EL (cell line): Measurements from ENCODE around the gene GFRA4.
A peak's percentile ranks its signal among the peaks of the same experiment; 100 is the strongest.
"Not testable (repeated sequence)": the region's sequence is repeated elsewhere in the genome, so short reads cannot be mapped to it uniquely, and the experiment has no call there.

ENCODE experiments used
- DNase-seq: peaks from one replicate; pipeline ENCODE4 v3.0.0-alpha.2; 2016

Gene GFRA4

DNA sequence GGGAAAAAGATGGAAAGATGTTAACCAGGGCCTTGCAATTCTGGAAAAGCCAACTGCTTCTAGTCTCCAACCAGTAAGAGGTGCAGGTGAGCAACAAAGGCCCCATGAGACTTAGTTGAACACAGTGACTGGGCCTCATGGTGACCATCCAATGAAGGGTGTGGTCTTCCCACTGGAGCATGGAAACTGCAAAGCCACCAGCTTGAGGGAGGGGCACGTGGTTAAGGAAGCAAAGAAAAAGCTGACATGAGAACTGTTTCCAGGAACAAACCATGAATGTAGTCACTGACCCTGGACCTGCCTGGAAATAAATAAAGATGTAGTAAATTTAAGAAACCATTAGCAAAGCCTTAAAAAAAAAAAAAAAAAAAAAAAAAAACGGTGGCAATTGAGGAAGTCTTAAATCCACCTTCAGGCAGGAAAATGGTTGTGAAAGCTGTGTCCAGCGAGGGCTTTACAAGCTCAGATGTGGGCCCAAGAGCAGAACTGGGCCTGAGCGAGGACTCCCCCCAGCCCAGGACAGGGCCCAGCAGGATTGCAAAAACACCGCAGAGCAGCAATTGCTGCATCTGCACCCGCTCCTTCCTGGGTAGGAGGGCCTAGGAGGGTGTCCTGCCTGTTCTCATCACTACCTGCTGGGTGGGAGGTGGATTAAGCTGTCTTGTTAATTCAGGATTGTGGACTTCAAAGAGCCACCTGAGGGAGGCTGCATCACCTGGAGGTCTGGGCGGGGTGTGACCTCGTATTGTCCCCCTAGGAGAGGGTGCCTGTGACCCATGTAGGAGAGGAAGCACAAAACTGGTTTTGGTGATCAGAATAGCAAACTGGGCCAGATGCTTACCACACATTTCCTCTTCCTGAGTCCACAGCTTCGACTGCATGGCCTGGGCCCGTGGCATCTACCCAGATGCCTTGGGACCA, 10.3 kb downstream of the GFRA4 start:
- DNase-seq, result no peak

DNA sequence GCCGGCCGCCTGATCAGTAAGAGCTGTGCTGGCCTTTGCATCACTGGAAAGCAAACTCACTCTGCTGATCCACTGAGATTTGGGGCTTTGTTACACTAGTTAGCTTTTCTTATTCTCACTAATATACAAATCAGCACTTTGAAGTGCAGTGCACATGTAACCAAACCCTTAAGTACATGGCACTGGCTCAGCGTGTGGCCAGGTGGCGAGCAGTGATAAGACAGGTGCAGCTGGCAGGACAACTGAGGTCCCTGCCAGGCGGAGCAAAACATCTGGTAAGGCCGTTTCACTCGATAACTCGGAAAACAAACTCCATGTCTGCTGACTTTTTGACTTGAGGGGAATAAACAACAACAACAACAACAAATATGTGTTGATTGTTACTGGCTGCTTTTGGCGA, 11.0 kb downstream of the GFRA4 start:
- DNase-seq, result no peak

DNA sequence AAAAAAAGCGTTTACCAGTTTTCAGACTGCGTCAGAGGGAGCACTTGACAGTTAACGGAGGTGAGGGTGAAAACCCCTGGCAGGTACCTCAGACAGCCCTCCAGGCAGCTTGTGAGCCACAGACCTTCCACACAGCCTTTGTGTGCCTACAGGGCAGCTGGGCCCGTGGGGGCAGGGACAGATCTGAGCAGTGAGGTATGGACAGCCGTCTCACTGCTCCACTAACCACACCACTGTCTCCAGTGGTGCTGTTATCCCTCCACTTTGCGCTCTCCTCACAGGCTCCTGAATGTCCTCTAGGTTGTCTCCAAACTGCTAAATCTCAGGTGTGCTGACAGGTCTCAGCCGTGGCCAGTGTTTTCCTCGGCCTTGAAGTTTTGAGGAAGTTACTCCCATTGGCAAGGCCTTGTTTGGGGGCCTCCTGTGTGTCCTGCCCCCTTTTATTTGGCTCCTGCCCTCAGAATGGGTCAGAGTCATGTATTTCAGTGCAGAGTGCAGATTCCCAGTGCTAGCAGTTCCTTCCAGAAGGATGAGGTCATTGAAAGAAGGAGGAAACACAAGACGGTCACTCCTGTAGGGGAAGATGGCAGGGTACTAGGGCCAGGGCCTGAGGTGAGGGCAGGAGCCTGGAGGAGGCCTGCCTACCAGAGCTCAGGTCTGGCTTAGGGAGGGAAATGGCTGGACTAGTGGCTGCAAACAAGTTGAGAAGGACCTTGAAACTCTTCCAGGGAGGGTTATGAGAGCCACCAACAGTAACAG, 11.8 kb downstream of the GFRA4 start:
- DNase-seq, result no peak

DNA sequence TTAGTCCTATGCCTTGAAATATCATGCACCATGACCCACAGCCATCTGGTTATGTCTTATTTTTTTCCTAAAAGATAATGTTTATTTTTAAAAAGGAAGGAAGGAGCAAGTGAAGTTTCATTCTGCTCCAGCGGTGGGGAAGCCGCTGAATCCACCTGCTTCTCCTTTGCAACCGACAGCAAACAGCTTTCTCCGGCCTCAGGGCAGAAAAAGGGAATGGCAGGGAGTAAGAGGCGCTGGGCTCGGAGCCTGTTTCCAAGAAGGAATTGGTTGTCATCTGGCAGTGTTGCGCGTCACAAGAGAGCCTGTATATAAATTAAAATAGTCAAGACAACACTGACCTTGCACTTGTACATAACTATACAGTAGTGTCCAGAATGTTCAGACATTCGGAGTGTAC, 14.2 kb downstream of the GFRA4 start:
- no peak for DNase-seq

DNA sequence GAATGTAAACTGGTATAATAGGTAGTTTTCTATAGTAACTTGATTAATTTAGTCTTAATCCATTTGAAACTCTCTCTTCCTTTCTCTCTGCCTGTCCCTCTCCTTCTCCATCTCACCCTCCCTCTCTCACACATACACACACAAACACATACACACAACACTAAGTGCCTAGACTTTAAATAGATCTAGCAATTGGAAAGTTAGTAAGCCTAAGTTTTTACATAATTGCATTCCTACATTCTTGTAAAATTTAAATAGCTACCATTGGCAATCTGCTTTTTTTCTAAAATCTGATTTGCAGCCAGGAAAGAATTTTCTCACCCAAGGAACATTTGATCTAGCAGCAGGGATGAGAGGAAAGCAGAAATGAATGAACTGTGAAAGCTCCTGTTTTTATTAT, 15.7 kb downstream of the GFRA4 start:
- no peak for DNase-seq

DNA sequence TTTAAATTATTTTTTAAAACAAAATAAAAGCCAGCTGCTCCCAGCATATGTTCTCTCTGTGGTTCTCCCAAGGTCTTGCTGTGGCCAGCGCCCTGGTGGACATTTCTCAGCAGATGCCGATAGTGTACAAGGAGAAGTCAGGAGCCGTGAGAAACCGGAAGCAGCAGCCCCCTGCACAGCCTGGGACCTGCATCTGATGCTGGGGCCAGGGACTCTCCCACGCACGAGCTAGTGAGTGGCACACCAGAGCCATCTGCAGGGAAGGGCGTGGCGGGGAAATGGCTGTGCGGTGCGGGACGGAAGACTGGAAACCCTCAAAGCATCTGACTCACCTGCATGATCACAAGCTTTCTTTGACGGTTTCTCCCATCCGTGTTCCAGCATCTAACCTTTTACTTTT, 16.5 kb downstream of the GFRA4 start:
- no peak for DNase-seq

DNA sequence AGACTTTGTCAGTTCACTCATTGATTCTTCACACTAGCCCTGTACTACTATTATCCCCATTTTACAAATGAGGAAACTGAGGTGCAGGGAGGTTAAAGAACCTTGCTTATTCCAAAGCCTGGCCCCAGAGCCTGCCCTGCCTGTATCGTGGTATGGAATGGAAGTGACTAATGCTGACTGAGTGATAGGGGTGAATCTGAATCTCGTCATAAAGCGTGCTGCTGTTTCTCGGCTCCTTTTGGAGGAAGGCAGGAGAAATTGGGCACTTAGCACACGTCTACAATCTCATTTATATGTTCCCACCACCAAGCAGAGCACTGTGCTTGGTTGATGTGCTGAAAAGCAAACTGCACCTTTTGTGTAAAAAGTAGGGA, 17.1 kb downstream of the GFRA4 start:
- DNase-seq, result no peak

DNA sequence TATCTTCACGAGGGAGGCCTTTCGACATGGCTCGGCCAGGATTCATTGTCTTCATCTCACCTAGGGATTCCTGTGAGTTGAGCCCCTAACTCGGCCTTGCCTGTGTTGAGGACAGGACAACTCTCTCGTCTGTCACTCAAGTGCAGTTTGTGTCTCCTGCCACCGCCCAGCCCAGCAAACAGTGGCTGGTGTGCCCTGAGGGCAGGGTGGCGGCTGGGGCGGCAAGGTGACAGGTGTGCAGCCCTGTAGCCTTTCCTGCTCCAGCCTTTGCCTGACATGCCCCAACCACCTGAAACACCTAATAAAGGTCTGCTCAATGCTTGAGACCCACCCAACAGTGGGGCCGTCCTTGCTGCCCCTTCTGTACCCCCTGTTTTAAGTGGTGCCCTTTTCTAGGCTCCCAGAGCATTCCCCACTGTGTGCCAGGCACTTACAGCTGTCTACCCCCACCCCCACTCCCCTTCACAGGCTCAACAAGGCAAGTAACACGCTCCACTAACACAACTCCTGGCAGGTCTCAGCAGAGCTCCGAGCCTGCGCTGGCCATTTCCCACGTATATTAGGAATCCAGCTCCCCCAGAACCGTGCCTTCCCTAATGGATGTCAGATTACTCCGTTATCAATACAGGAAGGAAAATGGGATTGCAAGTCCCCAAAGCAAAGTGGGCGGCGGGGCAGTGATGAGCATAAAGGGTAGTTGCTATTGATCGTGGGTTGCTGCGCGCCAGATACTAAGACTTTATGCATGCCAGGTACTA, 17.7 kb downstream of the GFRA4 start:
- DNase-seq, result no peak

DNA sequence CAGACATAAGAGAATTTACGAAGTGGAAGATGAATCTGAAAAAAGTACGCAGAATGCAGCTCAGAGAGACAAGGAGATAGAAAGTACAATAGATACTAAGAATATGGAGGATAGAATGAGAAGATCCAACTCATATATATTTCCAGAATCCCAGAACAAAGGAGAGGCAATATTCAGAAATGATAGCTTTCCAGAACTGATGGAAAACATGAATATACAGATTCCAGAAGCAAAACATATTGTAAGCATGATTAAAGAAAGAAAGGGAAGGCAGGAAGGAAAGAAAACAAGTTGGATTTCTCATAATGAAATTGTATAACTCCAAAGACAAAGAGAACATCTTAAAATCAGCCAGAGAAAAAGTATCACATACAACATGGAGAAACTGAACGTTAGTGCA, 22.9 kb downstream of the GFRA4 start:
- DNase-seq, result no peak

DNA sequence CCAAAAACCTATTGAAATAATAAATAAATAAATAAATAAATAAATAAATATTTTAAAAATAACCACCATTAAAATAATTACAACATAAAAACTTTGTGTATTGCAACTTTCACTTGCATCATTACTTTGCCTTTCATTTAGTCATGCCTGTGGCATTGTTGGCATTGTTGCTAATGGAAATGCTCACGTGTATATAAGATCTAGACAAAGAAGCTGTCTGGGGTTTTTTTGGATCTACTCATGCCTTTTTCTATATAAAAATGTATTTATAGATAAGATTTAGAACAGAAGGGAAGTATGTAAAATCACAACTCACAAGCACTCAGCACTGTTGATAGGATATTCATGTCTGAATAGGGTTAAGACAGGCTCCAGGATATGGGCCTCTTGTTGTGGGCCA, 27.9 kb downstream of the GFRA4 start:
- no peak for DNase-seq

DNA sequence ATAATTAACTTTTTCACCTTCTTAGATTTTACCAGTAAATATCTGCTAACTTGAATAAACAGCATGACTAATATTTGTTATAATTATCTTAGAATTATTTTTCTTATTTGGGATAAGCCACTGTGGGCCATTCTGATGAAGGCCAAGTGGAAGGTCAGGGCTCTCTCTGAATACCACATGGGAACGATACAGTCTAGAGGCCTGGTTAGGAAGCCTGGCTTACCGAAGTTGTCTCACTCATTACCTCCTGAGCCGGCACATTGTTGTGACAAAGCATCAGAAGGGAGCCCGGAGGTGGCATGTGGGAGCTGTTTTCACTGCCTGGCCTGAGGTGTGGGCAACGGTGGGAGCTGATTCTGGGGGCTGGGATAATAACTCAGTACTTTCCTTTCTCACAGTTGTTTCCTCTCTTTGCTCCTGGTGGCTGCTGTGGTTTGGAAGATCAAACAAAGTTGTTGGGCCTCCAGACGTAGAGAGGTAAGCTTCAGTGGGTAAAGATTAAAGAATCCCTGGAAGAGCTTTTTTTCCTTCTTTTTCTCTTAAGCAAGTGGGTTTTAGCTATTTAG, 29.2 kb downstream of the GFRA4 start:
- DNase-seq, result no peak

DNA sequence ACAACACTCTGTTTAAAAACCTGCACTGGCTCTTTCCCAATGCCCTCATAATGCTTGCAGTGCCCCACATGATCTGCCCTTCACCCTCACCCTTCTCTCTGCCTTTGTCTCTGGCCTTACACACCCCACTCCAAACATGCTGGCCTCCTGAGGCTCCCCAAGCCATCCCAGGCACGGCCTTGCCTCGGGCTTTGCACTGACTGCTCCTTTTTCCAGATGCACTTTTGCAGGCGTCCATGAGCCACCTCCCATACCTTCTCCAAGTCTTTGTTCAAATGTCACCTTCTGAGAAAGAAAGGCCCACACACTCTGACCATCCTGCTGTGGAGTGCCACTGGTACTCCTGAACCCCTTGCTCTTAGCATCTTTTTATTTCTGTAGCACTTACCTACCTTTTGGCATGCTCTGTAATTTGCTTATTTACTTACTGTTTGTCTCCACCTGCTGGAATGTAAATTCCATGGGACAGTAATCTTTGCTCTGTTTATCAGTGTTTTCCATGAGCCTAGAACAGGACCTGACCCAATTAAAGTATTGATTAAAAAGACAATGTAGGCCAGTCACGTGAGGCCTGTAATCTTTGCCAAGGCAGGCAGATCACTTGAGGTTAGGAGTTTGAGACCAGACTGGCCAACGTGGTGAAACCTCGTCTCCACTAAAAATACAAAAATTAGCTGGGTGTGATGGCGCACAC, 30.7 kb downstream of the GFRA4 start:
- no peak for DNase-seq

DNA sequence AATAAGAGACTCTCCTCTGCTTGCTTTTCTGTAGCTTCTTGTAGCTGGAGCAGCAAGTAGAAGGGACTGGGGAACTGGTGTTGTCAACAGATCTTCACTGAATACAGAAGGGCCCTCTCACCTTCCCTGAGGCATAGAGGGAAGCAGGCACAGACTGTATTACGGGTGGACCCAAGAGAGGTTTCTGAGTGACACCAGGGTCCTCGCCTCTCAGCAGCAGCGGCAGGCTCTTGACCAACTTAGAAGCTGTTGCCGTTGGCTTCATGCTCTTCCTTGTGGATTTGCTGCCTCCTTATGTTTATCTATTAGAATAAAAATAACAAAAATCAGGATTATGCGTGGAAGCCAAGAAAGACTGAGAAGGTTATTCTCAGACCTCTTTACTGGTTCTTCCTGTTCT, 31.7 kb downstream of the GFRA4 start:
- DNase-seq, result no peak

DNA sequence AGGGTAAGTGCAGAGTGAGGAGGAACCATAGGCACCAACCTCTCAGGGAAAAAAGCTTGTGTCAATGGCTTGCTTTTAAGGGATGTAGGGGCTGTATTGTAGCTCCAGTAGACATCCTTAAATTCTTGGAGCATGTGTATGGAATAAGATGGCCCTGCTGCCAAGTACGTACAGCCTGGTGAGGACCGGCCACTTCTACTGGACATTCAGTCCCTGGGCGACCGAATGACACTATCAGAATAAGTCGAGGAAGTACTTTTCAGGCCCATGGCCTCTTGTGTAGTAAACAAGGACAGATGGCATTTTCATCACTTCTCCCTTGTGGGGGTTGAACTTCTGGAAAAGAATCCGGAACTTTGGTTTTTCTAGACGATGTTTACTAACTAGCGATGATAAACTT, 32.8 kb downstream of the GFRA4 start:
- no peak for DNase-seq

DNA sequence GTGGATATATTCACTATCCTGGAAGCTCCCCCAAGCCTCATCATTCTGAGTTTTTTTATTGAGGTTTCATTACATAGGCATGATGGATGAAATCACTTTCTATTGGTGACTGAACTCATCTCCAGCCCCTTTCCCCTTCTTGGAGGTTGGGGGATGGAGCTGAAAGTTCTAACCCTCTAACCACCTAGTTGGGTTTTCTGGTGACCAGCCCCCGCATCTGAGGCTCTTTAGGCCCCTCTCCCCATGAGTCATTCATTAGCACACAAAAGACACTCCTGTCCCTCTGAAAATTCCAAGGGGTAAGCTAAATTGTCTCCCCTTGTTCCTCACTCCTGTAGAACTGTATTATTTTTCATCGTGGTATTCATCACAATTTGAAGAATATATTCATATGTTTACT, 33.3 kb downstream of the GFRA4 start:
- DNase-seq, result no peak

DNA sequence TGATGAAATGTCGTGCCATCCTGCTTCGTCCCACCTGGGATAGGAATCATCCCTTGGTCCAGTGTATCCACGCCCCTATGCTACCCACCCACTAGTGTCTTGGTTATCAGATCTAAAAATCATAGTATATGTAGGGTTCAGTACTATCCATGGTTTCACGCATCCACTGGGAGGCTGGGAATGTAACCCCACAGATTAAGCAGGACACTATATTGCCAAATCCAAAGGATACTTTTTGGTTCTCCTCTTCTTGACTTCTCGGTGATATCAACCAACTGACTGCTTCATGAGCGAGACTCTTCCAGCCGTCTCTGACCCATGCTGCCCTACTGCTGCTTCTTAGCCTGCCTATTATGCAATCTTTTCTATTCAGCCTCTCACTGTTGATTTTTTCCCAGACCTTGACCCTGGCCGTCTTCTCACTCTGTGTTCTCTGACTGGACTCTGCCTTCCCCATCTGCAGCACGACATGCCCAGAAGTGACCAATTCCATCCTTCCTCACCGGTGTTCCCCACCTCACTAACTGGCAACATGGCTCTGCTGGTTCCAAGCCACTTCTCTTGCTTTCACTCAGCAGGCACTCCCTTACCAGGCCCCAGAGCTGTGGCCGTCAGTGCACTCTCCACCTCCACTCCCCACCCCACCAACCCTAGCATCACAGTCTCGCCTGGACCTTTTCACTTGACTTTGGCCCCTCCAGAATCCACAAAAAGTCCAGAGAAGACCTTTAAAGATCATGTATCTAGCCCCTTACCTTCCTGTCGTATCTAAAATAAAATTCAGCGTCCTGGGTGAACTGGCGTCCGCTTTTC, 34.5 kb downstream of the GFRA4 start:
- no peak for DNase-seq

DNA sequence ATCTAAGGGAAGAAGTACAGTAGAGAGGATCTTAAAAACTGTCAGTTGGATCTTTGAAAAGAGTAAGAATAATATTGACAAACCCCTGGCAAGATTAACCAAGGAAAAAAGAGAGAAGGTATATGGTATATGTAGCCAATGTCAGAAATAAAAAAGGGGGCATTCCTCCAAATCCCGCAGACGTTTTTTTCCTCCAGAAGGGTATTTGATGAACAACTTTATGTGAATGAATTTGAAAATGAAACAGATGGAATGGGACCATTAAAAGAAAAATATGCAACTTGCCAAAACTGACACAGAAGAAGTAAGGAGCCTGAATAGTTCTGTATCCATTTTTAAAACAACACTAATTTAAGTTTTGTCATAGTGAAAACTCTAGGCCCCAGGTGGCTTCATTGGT, 35.7 kb downstream of the GFRA4 start:
- DNase-seq, result no peak

DNA sequence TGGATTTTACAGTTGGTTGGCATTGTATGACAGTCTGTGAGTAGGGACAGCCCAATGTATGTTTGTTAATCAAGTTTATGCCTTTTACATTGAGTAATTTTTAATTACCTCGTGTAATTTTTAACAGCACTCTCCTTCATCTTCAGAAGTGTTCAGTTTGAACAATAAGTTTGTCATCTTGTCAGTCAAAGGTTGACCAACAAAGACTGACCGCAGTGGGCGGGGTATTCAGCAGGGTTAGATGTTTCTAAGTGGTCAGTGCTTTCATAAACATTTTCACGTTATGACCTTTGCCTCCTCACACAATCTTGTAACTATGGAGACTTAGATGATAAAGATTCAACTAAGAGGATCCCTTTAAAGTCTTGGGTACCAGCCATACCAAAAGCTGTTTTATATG, 40.8 kb downstream of the GFRA4 start:
- no peak for DNase-seq

DNA sequence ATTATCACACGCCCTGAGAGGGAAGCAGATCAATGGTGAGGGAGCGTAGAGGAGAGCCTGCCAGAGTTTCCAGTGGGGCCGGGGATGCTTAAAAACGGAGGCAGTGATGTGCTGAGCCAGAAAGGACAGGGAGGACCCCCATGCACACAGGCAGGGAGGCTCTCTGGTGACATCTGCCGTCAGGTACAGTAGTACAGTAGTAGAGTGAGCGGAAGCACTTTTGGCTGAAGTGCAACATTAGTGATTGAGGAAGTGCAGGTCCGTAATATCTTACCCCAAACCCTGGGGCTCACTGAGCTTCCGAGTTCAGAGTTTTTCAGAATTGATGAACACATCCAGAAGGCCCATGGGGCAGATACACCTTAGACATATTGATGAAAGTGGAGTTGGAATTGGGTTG, 42.1 kb downstream of the GFRA4 start:
- DNase-seq, result no peak

DNA sequence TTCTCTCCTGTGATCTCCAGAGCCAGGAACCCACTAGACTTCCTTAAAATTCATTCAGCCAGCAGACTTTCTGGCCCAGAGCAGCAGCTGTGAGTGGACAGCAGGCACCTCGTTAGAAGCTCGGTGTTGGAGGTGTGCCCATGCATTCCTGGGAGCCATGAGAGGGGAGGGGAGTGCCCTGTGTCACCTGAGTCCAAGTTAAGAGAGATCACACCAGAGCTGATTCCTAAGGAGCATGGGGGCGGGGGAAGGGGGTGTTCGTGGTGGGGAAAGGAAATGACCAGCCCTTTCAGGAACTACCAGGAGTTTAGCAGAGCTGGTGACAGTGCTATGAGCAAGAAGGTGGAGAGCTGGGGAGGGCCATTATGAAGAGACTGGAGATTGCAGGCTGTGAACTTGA, 46.9 kb downstream of the GFRA4 start:
- peak; percentile 44 for DNase-seq

DNA sequence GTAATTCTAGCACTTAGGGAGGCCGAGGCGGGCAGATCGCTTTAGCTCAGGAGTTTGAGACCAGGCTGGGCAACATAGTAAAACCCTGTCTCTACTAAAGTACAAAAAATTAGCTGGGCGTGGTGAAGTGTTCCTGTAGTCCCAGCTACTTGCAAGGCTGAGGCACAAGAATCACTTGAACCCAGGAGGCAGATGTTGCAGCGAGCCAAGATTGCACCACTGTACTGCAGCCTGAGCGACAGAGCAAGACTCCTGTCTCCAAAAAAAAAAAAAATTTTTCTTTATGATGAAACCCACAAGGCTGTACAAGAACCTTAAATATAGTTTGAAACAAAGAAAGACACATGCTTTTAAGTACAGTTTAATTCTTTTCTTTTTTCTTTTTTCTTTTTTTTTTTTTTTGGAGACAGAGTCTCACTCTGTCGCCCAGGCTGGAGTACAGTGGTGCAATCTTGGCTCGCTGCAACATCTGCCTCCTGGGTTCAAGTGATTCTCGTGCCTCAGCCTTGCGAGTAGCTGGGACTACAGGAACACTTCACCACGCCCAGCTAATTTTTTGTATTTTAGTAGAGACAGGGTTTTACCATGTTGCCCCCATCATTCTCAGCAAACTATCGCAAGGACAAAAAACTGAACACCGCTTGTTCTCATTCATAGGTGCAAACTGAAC, 47.9 kb downstream of the GFRA4 start:
- not testable (repeated sequence) for DNase-seq
